HG03097 (cell line): Measurements from ENCODE around the gene SLC2A13.
A peak's percentile ranks its signal among the peaks of the same experiment; 100 is the strongest.

Experiments used
- ATAC-seq: cut with Tn5 transposase; IDR thresholded peaks from one replicate; pipeline ENCODE4 v1.9.1; 2021; ENCODE audit not compliant: unreplicated experiment, low FRiP score

The SLC2A13 gene

DNA sequence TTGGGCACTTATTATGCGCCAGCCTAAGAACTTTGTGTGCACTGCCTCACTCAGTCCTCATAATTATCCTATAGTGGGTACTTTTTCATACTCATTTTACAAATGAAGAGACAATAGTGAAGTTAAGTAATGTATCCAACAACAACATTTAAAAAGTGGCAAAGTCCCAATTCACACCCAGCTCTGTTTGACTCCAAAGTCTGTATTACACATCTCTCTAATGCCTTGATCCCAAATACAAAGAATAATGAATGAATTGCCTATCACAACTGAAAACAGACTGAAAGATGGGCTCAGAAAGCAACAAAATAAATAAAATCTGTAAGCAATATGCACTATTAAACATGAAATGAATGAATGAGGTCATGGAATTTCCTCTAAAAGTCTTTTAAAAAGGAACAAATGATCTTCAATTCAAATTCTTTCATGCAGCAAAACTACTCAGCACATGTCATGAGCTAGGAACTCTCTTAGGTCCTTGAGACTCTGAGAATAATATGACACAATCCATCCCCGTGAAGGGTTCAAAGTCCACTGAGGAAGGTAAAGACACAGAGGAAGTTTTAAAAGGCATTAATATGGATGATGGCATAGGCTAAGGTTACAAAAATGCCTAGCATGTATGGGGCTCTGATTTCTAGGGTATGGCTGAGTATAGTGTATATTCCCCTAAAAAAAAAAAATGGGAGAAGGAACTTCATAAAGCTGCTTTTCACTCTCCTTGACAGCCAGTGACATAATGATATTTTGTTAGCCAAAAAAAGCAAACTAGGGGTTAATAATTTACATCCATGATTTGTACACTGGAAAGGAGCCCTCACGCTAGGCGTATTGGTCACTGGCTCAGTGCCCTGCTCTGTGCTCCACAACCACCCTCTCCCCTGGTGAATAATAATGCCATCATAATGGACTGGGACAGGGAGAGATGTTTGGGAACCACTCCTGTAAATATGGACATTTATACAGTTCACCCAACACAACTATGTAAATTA is 103.4 kb downstream of the SLC2A13 start:
- no peak for ATAC-seq

DNA sequence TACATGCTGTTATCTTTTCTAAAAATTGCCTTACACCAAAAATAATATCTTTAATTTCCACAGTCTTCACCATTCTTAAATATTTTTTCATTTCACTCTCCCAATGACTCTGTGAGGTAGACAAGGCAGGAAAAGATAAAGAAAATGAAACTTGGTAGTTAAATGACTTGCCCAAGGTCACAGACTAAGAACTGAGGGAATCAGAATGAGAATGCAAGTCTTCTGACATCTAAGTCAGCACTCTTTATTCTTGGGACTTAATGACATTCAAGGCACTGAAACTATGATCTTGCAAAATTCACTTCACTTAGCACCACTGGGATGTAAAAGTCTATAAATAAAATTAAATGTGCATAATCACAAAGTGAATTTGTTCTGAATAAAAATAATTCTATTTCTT is 104.5 kb downstream of the SLC2A13 start:
- no peak for ATAC-seq

DNA sequence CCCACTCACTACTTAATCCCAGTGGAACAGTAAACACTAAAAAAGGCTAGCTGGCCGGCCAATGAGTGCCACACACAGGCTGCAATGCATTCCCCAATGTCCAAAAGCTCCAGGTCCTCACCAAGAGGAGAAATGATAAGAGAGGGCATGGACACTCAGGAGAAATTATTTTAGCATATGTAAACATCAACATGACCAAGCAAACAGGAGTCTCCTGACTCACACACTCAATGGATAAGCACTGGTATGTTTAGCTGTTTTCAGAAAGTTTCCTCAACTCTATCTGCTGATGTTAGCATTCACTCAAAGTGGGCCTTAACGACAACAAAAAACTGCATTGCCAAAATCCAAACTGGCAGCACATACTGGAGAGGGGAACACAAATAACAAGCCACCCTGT is 105.0 kb downstream of the SLC2A13 start:
- no peak for ATAC-seq

DNA sequence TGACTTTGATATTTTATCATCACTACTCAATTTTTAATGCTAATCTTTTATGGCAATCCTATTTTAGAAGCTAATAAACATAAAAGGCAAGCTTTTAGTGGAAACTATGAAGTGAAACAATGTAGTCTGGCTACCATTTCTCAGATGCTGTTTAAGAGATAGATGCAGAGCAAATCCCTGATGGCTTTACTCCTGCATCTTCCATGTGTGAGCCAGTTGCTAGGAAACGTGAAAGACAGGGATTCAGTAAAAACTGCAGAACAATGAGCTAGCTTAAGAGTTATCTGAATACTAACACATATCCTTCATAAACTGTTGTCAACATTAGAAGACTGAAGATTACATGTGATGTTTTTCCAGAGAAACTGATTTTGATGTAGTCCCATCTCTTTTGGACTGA is 112.6 kb downstream of the SLC2A13 start:
- ATAC-seq = no peak

DNA sequence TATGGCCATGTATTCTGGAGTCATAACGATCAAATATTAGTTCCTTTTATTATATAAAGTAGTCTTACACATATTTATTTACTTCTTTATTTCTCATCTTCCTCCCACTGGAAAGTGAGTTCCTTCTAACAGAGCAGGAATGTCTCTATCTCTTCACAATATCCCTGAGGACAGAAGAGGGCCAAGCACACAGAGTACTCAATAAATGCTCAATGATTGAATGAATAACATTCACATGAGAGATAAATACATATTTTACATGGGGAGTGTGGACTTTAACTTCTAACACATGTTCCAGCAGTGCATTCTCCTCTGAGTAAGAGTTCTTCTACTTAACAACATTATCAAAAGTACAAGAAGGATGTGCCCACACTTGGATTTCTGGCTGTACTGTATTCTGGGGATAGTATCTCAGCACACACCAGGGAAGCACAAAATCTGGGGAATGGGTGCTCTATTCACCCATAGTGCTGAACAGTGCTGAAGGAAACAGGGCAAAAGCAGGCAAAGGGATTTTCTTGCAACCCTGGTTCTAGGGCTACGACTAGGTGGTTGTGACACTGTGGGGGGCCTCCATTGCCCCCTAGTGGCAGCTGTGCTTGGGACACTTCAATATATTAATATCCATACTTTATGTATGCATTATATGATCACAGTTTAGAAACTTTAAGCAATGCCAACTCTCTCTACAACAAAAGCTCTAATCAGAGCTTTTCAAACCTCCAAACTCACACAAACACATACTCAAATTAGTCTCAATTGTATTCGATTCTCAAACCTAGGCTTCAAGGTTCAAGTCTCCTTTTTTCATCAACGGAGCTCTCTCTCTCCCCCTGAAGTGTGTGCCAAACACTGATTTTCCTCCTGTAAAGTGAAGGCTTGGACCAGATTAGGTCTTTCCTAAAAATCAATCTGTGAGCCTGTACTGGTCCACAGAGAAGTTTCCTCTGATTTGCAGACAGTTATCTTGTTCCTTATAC is 115.5 kb downstream of the SLC2A13 start:
- ATAC-seq = peak; percentile 80

DNA sequence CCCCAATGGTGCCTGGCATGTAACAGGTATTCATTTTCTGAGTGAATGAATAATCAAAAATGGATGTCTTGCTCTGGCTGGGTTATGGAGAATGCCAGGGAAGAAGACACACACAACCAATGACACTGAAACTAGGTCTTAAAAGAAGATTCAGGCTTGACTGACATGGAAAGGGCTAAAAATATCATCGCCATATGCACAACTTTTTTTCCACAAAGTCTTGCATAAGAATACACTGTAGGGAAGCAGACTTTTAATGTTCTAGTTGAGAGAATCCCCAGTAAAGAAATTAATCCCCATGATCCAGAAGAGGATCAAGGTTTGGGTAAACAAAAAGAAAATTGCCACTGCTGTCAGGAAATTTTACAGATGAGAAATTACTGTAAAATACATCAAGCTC is 116.4 kb downstream of the SLC2A13 start:
- ATAC-seq = no peak

DNA sequence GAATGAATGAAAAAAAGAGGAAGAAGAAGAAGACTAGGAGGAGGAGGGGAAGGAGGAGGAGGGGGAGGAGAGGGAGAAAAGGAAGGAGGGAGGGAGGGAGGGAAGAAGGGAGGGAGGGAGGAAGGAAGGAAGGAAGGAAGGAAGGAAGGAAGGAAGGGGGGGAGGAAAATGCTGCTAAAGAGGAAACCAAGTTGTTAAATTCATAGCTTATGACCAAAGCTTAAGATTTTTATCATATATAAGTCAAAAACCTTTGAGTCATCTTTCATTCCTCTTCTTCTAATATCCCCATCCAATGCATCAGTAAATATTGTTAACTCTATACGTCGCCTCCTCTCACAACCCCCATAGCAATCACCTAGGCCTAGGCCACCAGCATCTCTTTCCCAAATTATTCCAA is 117.3 kb downstream of the SLC2A13 start:
- no peak for ATAC-seq

DNA sequence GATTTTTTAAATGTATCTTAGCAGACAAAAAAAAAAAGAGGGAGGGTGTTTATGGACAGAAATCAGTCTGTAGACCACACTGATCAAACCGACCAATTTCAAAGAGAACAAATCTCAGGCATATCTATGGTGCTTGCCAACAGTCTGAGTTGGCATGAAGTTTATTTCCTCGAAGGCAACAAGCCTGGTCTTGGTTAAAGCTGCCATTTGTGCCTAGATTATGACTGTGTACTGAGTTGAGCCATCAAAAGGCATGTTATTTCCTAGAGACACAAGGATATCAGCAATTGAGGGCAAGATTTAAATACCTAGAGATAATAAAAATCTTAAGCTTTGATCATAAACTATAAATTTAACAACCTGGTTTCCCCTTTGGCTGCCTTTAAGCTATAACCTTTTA is 119.2 kb downstream of the SLC2A13 start:
- ATAC-seq = no peak

DNA sequence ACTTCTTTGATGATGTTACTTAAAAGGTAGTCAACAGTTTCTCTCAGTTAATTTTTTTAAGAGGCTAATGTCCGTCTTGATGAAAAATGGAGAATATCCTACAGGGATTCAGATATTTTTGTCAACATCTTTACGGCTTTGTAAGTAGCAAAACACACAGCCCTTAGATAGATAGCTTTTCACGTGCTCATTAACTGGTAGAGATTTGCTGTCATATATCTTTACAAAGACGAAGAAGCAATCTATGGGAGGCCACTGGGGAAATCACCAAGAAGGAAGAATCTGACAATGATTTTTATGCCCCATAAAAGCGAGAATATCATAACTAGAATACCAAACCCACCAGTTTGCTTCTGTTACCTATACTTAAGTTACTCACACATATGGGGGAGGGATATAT is 121.2 kb downstream of the SLC2A13 start:
- no peak for ATAC-seq

DNA sequence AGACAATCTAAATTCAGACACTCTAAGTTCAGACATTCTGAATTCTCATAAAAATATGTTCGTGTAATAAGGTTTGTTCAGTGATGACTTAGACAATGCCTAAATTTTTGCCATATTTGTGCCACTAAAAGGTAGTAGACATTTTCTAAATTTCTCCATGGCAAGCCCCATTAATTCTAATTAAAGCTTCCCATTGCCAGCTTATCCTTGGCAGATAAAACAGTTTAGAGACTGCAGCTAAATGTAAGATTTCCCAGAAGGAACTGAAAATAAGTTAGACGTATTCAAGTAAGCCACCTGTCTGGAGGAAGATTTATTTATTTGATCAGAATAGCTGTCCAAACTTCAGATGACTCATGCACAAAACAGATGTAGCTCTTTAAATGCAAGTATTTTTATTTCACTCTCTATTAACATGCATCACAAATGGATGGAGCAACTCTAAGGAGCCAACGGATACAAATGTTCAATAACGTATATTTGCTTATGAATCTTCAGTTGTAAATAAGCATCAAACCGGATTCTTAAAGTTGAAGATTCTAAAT is 130.4 kb downstream of the SLC2A13 start:
- no peak for ATAC-seq

DNA sequence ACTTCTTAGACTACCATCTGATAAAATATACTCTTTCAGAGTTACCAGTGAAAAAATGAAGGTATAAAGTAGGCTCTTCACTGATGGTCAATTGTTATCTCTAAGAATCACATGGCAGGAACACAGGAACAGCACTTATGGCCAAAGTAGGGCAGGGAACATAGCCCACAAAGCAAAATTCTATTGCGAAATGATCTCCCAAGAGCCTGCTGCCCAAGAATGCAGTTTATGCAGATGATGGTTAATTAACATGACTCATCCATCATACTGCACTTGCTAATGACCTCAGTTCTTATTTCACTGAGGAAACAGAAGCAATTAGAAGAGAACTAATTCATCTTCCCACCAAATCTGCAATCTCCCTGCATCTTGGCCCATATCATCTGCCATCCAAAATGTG is 133.8 kb downstream of the SLC2A13 start:
- no peak for ATAC-seq

DNA sequence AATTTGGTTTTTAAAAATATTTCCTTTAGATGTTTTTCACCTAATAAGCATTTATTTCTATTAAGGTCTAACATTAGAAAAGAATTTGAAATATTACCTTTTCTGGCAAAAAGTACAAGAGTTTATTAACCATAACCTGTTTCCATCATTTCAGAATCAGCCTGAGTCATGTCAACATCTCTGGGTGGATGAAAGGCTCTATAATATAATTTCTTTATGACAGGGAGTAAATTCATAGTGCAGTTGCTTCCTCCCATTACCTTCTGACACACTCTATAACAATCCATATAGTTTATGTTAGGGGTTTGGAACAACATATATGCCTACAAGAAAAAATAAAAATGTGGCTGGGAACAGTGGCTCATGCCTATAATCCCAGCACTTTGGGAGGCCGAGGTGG is 134.5 kb downstream of the SLC2A13 start:
- ATAC-seq = no peak

DNA sequence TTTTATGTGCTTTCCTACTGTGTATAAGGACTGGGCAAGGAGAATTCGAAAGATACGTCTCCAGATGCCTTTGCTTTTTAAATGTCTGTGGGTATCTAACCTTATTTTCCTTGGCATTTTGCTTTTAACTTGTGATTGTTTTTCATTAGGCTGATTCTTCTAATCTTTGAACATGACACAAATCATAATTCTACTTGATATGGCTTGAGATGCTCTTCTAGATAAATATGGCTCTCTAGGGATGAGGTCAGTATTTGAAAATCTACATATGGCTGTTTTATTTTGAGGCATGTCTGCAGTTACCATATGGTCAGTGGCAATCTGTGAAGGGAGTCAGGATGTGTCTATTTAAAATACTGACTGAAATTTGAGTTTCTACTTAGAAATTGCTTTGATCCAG is 139.2 kb downstream of the SLC2A13 start:
- ATAC-seq = no peak

DNA sequence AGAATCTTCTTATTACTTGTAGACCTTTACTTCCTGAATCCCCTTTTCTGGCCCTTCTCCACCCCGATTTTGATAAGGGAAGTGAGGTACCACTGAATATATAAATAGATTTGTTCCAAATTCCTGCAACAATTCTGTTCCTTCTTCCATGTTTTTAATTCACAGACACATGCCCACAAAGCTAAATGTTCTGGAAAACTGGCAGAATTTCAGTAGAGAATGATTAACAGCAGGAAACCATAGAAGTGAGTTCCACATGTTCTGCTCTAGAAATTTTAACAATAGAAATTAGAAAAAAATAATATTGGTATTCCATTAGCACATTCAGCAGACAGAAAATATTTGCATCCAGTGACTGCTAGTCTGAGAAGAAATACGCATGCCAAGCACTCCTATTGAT is 139.6 kb downstream of the SLC2A13 start:
- no peak for ATAC-seq

DNA sequence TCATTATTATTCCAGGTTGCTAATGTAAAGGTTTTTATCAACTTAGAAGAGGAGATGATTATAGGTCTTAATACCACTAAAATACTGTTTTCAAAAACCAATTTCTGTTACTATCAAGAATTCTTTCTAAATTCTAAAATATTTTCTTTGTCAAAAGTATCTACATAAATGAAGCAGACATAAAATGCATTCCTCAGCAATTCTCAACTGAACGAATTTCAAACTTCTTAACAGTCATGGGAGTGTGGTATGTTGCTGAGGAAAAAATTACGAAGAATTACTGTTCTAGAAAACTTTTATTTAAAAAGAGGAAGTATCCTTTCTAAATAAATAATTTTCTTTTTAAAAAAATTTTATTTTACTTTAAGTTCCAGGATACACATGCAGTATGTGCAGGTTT is 146.4 kb downstream of the SLC2A13 start:
- no peak for ATAC-seq

DNA sequence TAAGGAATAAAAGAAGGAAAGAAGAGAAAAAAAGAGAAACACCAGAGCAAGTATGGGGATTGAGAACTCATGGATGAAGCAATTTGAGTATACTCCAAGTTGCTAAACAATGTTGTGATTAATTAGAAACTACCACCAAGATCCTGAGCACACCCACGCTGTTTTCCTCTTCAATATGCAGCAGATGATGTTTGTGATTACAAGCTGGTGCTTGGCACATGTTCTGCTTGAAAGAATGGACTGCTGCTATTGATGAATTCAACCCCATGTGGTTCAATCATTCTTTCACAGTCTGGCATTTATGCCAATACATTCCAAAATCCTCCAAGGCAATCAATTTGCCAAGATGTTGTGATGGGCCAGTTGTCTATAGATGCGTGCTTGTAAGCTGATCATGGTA is 146.8 kb downstream of the SLC2A13 start:
- no peak for ATAC-seq

DNA sequence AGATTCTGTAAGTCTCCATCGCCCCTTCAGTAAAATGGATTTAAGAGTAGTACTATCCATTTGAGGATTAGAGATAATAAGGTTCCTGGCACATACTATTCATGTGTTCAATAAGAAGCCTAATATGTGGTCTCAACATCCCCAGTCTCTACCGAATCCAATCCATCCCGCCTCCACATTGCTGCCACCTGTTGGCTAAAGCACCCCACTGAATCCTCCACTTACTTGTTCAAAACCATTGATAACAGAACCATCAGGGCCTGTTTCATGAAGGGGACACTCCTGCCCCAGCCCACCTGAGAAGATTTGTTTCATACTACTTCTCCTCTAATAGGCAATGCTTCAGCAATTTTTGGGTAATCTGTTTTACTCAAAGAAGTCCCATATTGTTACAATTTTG is 147.5 kb downstream of the SLC2A13 start:
- no peak for ATAC-seq

DNA sequence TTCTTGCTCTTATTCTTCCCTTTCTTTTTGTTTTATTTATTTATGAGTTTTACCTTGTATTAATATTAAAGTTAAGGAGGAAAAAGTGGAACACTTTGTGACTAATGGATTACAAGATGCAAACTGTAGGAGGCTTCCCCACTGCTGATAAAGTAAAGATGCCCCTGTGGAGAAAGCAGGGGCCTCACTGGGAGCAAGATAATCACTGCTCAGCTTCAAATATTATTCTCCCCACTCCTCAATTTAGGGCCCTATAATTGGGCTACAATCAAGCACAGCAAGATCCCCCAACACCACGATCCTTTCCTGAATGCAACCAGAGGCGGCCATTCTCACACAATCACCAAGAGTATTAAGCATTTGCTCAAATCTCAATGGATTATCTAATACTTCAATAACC is 149.2 kb downstream of the SLC2A13 start:
- no peak for ATAC-seq

DNA sequence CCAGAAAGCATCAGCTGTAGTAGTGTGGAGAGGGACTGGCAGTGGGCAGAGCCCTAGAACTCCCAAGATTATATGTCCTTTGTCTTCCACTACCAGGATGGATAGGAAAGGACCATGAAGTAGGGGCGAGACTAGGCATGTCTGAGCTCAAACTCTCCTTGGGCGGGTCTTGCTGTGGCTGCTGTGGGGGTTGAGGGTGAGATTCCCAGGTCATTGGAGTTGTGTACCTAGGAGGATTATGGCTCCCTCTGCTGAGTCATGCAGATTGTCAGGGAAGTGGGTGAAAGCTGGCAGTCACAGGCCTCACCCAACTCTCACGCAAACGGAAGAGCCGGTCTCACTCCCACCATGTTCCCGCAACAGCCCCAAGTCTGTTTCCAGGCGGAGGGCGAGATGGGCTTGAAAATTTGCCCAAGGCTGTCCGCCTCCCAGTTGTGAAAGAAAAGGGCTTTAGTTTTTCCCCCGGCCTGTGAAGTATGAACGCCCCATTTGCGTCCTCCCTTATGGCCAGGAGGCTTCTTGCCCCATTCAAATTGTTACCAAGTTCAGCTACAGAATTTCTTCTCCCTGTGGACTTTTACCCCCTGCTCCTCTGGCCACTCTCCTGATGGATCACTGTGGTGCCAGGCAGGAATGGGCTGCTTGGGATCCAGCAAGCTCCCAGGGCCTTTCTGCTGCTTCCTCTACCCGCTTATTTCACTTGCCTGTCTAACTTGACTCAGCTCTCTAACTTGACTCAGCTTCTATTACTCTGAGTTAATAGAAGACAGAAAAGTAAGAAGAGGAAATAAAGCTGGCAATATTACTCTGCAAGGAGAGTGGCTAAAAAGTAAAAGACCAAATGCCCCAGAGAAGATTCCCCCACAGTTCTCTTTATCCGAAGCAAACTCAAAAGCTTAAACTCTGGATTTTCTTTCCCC is 159.3 kb downstream of the SLC2A13 start:
- no peak for ATAC-seq

DNA sequence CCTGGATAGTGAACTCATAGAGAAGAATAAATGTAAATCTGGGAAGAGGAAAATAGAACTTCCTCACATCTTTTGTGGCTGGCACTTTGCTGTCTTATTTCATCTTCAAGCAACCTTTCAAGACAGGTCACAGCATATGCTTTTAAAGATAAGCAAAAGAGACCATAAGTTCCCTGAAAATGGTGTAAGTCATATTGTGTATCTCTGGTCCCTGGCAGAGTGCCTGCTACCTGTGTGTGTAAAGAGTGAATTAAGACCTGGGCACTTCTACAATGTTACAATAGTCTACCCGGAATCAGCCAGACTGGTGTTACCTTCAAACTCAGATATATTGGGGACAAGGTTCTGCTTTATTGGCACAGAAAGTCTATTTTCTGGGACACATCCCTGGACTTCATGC is 168.8 kb downstream of the SLC2A13 start:
- ATAC-seq = no peak
